Activated naive CD8-positive, alpha-beta T cell treated with anti-CD3 and anti-CD28 coated beads, Interleukin-2, amount 50 U/mL, for 24 hours (primary cell): ENCODE measurements around the gene DPP4.

Source experiments
- ATAC-seq: fragments of 150-1000 bp; cut with Tn5 transposase; one replicate; pipeline ENCODE4 v1.10.0; 2021
- DNase-seq: peaks from one replicate; pipeline ENCODE4 v3.0.0; 2021
- H3K27ac Mint-ChIP-seq: one replicate; pipeline ENCODE4 v1.8.0; 2021; ENCODE audit warnings: mild to moderate bottlenecking, mixed read lengths
- H3K27me3 Mint-ChIP-seq: one replicate; pipeline ENCODE4 v1.8.0; 2021; ENCODE audit warnings: mixed read lengths
- H3K36me3 Mint-ChIP-seq: one replicate; pipeline ENCODE4 v1.8.0; 2021; ENCODE audit warnings: low read depth, mixed read lengths
- H3K4me1 Mint-ChIP-seq: one replicate; pipeline ENCODE4 v1.8.0; 2021; ENCODE audit warnings: mixed read lengths
- H3K4me3 Mint-ChIP-seq: one replicate; pipeline ENCODE4 v1.8.0; 2021; ENCODE audit warnings: mild to moderate bottlenecking, moderate library complexity, mixed read lengths
- H3K9me3 Mint-ChIP-seq: one replicate; pipeline ENCODE4 v1.8.0; 2021; ENCODE audit warnings: mixed read lengths

Gene DPP4

GRCh38 chr2:162099836-162100235 lies 25.8 kb upstream of the DPP4 start:
- ATAC-seq, result no peak
- Mint-ChIP-seq H3K27me3 (no peaks in the 10 kb centered on the region), H3K4me3 (no peak overlapping the region), H3K9me3 (no peaks in the 10 kb centered on the region), H3K27ac (no peak overlapping the region), H3K4me1 (no peaks in the 10 kb centered on the region), H3K36me3 (no peaks in the 10 kb centered on the region)
- DNase-seq, result no peak

GRCh38 chr2:162092658-162093556 lies 18.9 kb upstream of the DPP4 start:
- DNase-seq, result no peak
- Mint-ChIP-seq H3K4me1 (peaks cover 1% of the 10 kb centered on the region), H3K27me3 (no peaks in the 10 kb centered on the region), H3K36me3 (no peaks in the 10 kb centered on the region), H3K4me3 (no peak overlapping the region), H3K27ac (peak overlapping the region; percentile 17), H3K9me3 (no peaks in the 10 kb centered on the region)
- no peak for ATAC-seq

- DNase-seq (no peak), ATAC-seq (no peak)
- Mint-ChIP-seq H3K4me3 (no peak overlapping the region), H3K9me3 (no peaks in the 10 kb centered on the region), H3K36me3 (no peaks in the 10 kb centered on the region), H3K27ac (no peak overlapping the region), H3K27me3 (no peaks in the 10 kb centered on the region), H3K4me1 (peaks cover 1% of the 10 kb centered on the region)
Measured at GRCh38 chr2:162092008-162092390, 18.0 kb upstream of the DPP4 start.

- no peak for ATAC-seq
- Mint-ChIP-seq H3K4me3 (no peak overlapping the region), H3K36me3 (no peaks in the 10 kb centered on the region), H3K9me3 (no peaks in the 10 kb centered on the region), H3K4me1 (peaks cover 1% of the 10 kb centered on the region), H3K27ac (no peak overlapping the region), H3K27me3 (no peaks in the 10 kb centered on the region)
- DNase-seq, result no peak
Measured at GRCh38 chr2:162091325-162092007, 17.5 kb upstream of the DPP4 start.

- Mint-ChIP-seq H3K4me3 (no peak overlapping the region), H3K27ac (no peak overlapping the region), H3K9me3 (no peaks in the 10 kb centered on the region), H3K36me3 (no peaks in the 10 kb centered on the region), H3K4me1 (peaks cover 1% of the 10 kb centered on the region), H3K27me3 (no peaks in the 10 kb centered on the region)
- ATAC-seq (no peak), DNase-seq (no peak)
Measured at GRCh38 chr2:162090109-162090508, 16.1 kb upstream of the DPP4 start.

GRCh38 chr2:162086904-162087303 lies 12.9 kb upstream of the DPP4 start:
- H3K4me3 Mint-ChIP-seq, result no peak overlapping the region
- H3K27ac Mint-ChIP-seq, result no peak overlapping the region
- no peaks in the 10 kb centered on the region for H3K27me3 Mint-ChIP-seq
- no peak for DNase-seq
- H3K4me1 Mint-ChIP-seq, result peaks cover 1% of the 10 kb centered on the region
- no peak for ATAC-seq
- H3K9me3 Mint-ChIP-seq, result no peaks in the 10 kb centered on the region
- H3K36me3 Mint-ChIP-seq, result no peaks in the 10 kb centered on the region

GRCh38 chr2:162085090-162085891 lies 11.3 kb upstream of the DPP4 start:
- Mint-ChIP-seq H3K27ac (no peak overlapping the region), H3K27me3 (no peaks in the 10 kb centered on the region), H3K4me3 (no peak overlapping the region), H3K4me1 (no peaks in the 10 kb centered on the region), H3K36me3 (no peaks in the 10 kb centered on the region), H3K9me3 (no peaks in the 10 kb centered on the region)
- ATAC-seq (no peak), DNase-seq (no peak)

GRCh38 chr2:162084536-162084935 lies 10.5 kb upstream of the DPP4 start:
- Mint-ChIP-seq H3K27ac (no peak overlapping the region), H3K4me3 (no peak overlapping the region), H3K36me3 (peaks cover 1% of the 10 kb centered on the region)

GRCh38 chr2:162082681-162083080 lies 8.7 kb upstream of the DPP4 start:
- no peaks in the 10 kb centered on the region for H3K27me3 Mint-ChIP-seq

More at GRCh38 chr2:162084536-162084935, 10.5 kb upstream of the DPP4 start:
- DNase-seq (no peak), ATAC-seq (no peak)
- peaks cover 2% of the 10 kb centered on the region for H3K9me3 Mint-ChIP-seq
- no peaks in the 10 kb centered on the region for H3K4me1 Mint-ChIP-seq
- no peaks in the 10 kb centered on the region for H3K27me3 Mint-ChIP-seq

GRCh38 chr2:162082036-162082435 lies 8.0 kb upstream of the DPP4 start:
- DNase-seq (no peak), ATAC-seq (no peak)
- Mint-ChIP-seq H3K4me1 (no peaks in the 10 kb centered on the region), H3K27ac (no peak overlapping the region), H3K27me3 (no peaks in the 10 kb centered on the region), H3K36me3 (peaks cover 14% of the 10 kb centered on the region), H3K4me3 (no peak overlapping the region), H3K9me3 (peaks cover 18% of the 10 kb centered on the region)

More at GRCh38 chr2:162082681-162083080, 8.7 kb upstream of the DPP4 start:
- ATAC-seq (no peak), DNase-seq (no peak)
- Mint-ChIP-seq H3K36me3 (peaks cover 13% of the 10 kb centered on the region), H3K4me1 (no peaks in the 10 kb centered on the region), H3K4me3 (no peak overlapping the region), H3K9me3 (peaks cover 15% of the 10 kb centered on the region), H3K27ac (no peak overlapping the region)

GRCh38 chr2:162079514-162079913 lies 5.5 kb upstream of the DPP4 start:
- Mint-ChIP-seq H3K4me3 (no peak overlapping the region), H3K27me3 (no peaks in the 10 kb centered on the region), H3K36me3 (peaks cover 15% of the 10 kb centered on the region), H3K27ac (no peak overlapping the region), H3K4me1 (peaks cover 15% of the 10 kb centered on the region), H3K9me3 (peaks cover 18% of the 10 kb centered on the region)
- ATAC-seq, result no peak
- DNase-seq, result no peak

- Mint-ChIP-seq H3K4me1 (peaks cover 44% of the 10 kb centered on the region), H3K36me3 (peaks cover 20% of the 10 kb centered on the region), H3K9me3 (peaks cover 18% of the 10 kb centered on the region), H3K27ac (no peak overlapping the region), H3K4me3 (no peak overlapping the region), H3K27me3 (no peaks in the 10 kb centered on the region)
- ATAC-seq, result no peak
- no peak for DNase-seq
Measured at GRCh38 chr2:162075689-162076132, 1.7 kb upstream of the DPP4 start.

- peaks cover 50% of the 10 kb centered on the region for H3K4me1 Mint-ChIP-seq
- peak overlapping the region; percentile 93 for H3K4me3 Mint-ChIP-seq
- DNase-seq, result no peak
- H3K27me3 Mint-ChIP-seq, result no peaks in the 10 kb centered on the region
- H3K27ac Mint-ChIP-seq, result no peak overlapping the region
- peaks cover 20% of the 10 kb centered on the region for H3K36me3 Mint-ChIP-seq
- ATAC-seq, result no peak
- H3K9me3 Mint-ChIP-seq, result peaks cover 18% of the 10 kb centered on the region
Measured at GRCh38 chr2:162074928-162075688, 1.1 kb upstream of the DPP4 start.

- no peak for ATAC-seq
- DNase-seq, result no peak
- peaks cover 16% of the 10 kb centered on the region for H3K9me3 Mint-ChIP-seq
- H3K27me3 Mint-ChIP-seq, result no peaks in the 10 kb centered on the region
- H3K4me3 Mint-ChIP-seq, result peak overlapping the region; percentile 93
- H3K4me1 Mint-ChIP-seq, result peaks cover 50% of the 10 kb centered on the region
- H3K27ac Mint-ChIP-seq, result peak overlapping the region; percentile 74
- H3K36me3 Mint-ChIP-seq, result peaks cover 19% of the 10 kb centered on the region
Measured at GRCh38 chr2:162074632-162074895, 549 bp upstream of the DPP4 start.
